MM.1S (cell line): ENCODE results near the gene FGF4.

Source experiments
- CTCF ChIP-seq: fragments of 300-600 bp; sonication (generic); IDR thresholded peaks from 2 replicates; pipeline ENCODE4 v1.5.1; 2016; ENCODE audit warnings: antibody characterized with exemption, low read length, mixed read lengths
- EZH2 ChIP-seq: fragments of 300-600 bp; sonication (generic); optimal IDR thresholded peaks from 2 replicates; pipeline ENCODE3; 2017; ENCODE audit warnings: low read depth, mild to moderate bottlenecking, antibody characterized with exemption, low read length, mixed read lengths

GRCh38 chr11:69820441-69820840 lies 45.3 kb upstream of the FGF4 start:
- no peak for TF ChIP-seq EZH2
- no peak for TF ChIP-seq CTCF
